HG03280 (cell line): ENCODE data around the gene GLRA3.
"Not testable (repeated sequence)": the region's sequence is repeated elsewhere in the genome, so short reads cannot be mapped to it uniquely, and the experiment has no call there.

Experiments
- ATAC-seq: cut with Tn5 transposase; IDR thresholded peaks from one replicate; pipeline ENCODE4 v1.9.1; 2021; ENCODE audit warnings: mild to moderate bottlenecking, moderate library complexity; ENCODE audit not compliant: unreplicated experiment

GLRA3 gene

GRCh38 chr4:174828845-174829701 is at the start of gene GLRA3:
TSS of gene GLRA3 (minus strand) at chr4:174829247. CDS start at chr4:174828811, 436 bp downstream.
- peak; percentile 94 for ATAC-seq

DNA sequence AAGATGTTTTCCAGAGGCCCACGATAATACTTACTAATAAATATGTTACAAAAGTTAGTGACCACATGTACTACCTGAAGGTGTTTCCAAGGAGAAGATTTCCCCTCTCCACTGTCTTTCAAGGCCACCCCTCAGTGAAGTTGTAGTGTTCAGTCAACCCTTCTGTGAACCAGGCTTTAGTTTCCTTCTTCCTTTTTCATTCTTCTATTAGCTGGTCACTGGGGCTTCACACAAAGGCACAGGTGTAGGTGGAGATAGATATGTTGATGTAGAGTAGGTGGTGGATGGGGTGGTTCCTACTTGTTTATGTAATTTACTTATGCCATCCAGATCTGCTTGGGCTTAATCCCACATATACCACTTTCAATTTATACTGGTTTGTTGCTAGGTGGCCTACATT is 45.9 kb upstream of the GLRA3 start:
- ATAC-seq: no peak

DNA sequence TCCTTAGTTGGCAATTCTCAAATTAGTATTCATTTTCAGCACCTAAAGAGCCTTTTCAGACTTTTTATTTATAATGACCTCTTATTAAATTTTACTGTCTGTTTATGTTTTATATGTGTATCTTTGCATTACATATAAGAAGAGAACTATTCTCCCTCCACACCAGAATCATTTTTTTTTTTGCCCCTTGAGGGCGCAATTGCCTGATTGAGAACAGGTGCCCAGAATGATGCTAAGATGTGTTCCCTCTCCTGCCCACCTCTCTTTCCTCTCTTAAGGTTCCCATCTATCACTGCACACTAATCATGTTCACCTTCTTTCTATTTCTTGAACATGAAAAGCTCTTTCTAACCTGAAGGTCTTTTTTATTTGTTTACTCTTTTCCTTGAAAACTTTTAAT is 44.9 kb upstream of the GLRA3 start:
- ATAC-seq: peak; percentile 71

- not testable (repeated sequence) for ATAC-seq
These were observed 44.1 kb upstream of the GLRA3 start for GRCh38 chr4:174873146-174873545.

- ATAC-seq: no peak
These were observed 42.4 kb upstream of the GLRA3 start for GRCh38 chr4:174871407-174871806.

DNA sequence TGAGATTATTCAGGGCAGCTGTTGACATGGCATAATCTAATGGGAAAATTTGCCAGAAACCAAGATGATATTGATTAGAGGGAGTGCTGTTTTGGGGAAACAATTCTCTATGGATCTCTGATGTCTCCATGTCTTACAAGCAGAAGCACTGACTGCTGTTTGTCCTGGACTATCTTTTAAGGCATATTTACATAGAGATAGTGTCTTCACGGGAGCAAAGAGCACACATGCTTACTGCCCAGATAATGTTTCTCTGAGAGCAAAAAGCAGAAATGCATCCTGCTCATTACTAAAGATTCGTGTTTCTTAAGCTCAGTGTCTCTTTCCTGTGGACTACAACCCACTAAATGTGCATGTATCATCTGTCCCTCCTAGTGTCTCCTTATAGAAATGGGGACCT is 41.3 kb upstream of the GLRA3 start:
- ATAC-seq: no peak

GRCh38 chr4:174869339-174869738 is 40.3 kb upstream of the GLRA3 start:
- ATAC-seq: no peak

GRCh38 chr4:174867903-174868302 is 38.9 kb upstream of the GLRA3 start:
- no peak for ATAC-seq

- no peak for ATAC-seq
These were observed 36.5 kb upstream of the GLRA3 start for GRCh38 chr4:174865418-174865985.

DNA sequence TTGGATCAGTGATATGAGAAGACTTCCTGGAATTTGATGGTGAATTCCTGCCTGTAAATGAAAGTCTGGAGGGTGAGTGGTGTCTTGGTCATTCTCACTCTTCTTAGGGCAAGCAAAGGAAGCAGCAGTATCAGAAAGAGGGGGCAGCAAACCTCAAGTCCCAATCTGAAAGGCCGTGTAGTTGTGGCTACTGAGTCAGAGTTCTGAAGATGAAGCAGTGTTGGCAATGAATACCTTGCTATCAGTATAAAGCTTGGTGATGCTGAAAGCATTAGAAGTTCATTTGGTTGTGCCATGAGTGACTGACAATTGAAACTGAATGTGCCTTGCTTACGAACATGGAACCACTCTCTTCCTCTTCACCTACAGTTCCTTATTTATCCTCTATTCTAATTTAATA is 35.0 kb upstream of the GLRA3 start:
- no peak for ATAC-seq

- no peak for ATAC-seq
These were observed 31.5 kb upstream of the GLRA3 start for GRCh38 chr4:174860588-174860987.

DNA sequence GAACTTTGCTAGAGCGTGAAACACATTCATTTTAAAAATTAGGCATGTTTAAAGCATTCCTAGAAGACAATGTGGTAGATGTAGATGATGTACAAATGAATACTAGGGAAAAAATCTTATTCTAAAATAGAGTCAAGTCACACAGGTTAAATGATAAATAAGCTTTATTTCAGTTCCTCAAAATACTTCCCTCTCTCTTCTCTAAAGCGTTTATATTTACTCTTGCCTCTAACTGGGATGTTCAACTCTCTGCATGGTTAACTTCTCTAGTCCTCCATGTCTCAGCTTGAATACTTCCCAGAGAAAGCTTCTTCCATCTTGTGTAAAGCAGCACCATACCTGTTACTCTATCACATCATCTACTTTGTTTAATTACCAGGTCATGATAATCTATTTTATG is 30.9 kb upstream of the GLRA3 start:
- no peak for ATAC-seq

DNA sequence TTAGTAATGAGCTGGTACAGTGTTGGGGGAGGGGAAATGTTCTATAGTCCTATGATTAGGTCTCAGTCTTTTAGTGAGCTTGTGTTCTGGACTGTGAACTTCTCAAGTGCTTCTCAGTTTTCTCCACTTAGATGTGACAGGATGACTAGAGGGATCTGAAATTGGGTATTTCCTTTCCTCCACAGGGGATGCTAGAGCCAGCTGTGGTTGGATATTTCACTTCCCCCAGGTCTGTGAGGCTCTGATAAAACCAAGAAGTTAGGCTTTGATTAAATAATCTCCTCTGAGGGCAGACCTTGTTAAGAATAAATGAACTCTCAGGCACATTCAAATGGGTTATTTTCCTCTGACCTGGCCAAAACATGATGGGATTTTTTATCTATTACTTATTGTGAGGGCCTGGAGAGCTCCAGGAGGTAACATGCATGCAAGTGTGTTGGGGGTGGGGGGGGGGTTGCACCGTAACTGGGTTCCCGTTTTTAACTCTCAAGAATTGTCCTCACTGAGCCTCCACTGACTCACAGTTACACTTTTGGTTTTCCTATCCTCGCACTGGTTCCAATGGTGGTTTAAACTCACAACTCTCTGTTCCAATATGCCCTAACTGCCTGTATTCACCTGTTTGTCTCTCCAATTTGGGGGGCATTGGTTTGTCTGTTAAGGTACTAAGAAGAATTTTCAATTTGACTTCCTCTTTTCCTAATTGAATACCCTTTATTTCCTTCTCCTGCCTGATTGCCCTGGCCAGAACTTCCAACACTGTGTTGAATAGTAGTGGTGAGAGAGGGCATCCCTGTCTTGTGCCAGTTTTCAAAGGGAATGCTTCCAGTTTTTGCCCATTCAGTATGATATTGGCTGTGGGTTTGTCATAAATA is 28.1 kb upstream of the GLRA3 start:
- ATAC-seq: no peak

GRCh38 chr4:174855050-174855449 is 26.0 kb upstream of the GLRA3 start:
- ATAC-seq: no peak

DNA sequence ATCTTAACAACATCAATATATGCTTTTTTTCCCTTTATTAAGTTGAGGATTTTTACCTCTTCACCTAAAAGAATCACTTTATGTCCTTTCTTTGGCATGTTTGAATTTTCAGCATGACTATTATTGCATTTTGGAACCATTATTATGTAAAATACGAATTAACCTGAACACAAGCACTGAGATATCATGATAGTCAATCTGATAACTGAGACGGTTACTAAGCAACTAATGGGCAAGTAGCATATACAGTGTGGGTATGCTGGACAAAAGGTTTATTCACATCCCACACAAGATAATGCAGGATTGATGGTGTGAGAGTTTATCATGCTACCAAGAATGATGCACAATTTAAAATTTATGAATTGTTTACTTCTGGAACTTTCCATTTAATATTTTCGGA is 24.6 kb upstream of the GLRA3 start:
- ATAC-seq: no peak

DNA sequence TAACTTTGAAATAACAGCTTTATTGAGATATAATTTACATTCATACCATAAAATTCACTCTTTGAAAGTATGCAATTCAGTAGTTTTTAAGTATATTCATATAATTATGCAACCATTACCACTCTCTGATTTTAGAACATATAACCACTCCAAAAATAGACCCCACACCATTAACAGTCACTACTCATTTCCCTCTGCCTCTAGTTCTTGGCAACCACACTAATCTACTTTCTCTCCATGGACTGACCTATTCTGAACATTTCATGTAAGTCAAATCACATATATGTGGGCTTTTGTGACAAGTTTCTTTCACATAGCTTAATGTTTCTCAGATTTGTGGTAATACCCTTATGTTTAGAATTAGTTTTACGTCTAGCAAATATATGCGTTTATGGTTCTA is 19.5 kb upstream of the GLRA3 start:
- ATAC-seq: no peak

DNA sequence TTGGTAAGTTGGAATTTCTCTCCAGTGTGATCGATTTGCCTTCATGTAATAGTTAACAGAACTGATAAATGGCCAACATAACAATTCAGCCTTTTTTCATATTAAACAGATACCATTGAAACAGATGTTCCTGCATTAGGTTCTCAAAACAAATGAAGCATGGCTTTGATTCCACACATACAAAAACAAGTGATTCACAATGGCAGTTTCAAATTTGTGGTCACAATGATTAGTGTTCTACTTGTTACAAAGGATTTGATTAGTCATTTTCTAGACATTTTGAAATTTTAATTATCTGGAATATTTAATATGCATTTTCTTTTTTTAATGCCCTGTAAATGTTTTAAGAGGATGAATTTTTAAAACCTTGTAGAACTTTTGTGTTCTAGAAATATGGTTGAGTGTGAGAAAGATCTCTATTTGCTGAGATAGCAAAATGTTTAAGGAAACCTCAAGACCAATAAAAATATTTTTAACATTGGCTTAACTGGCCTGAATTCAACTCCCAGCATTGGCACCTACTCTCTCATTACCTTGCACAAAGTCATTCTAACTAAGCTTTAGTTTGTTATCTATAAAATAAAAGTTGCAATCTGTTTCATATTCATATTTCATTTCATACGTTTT is 18.9 kb upstream of the GLRA3 start:
- ATAC-seq: no peak

DNA sequence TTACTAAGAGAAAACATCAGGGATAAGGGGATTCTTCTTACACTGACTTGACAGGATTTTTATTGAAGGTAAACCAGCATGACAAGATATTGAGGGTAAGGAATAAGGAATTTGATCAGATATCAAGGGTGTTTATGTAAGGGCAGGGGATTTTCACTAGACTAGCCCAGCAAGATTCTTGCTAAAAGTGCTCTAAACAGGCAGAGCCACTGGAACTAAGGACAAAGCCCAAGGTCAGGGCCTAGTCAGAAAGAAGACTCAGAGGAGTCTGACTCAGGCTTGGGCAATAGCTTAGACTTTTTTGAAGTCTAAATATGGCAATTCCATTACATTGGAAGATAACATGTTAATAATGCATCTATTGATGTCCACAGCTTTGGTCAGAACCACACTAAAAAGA is 6.5 kb upstream of the GLRA3 start:
- ATAC-seq: no peak

- no peak for ATAC-seq
These were observed 5.4 kb upstream of the GLRA3 start for GRCh38 chr4:174834477-174834876.

DNA sequence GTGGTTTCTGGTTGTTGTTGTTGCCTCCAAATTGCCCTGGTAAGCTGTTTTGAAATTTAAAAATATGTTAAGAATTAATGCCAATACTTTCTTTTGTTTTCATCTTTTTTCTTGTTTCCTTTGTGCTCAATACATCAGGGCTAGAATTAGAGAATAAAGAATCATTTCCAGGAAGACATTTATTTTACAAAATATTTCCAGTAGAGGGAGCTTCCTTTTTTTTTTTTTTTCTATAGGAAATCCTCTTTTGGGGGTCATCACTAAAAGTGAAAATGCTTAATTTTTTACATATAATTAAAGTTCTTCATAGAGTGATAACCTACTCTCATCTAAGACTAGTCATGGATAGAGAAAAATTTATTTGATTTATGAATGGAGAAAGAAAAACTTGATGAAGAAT is 2.4 kb downstream of the GLRA3 start:
- ATAC-seq: no peak

DNA sequence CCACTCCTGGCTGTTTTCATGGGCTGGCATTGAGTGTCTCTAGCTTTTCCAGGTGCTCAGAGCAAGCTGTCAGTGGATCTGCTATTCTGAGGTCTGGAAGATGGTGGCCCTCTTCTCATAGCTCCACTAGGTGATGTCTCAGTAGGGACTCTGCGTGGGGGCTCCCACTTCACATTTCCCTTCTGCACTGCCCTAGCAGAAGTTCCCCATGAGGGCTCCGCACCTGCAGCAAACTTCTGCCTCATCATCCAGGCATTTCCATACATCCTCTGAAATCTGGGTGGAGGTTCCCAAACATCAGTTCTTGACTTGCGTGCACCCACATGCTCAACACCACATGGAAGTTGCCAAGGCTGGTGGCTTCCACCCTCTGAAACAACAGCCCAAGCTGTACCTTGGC is 13.8 kb downstream of the GLRA3 start:
- no peak for ATAC-seq
